DMS114 treated with DMSO at 0.1 percent for 48 hours (cell line): ENCODE measurements around the gene ITIH1.
"Not testable (repeated sequence)": the region's sequence is repeated elsewhere in the genome, so short reads cannot be mapped to it uniquely, and the experiment has no call there.

Experiments
- DNase-seq: peaks from one replicate; lab custom pipeline; 2025; ENCODE audit not compliant: unreplicated experiment; lab: John Stamatoyannopoulos, UW

ITIH1 gene

GRCh38 chr3:52777127-52777958 lies at the start of gene ITIH1:
ITIH1 (plus strand) TSS chr3:52777599; CDS start chr3:52777616, 17 bp downstream.
- DNase-seq: no peak

GRCh38 chr3:52728753-52729152 lies 48.6 kb upstream of the ITIH1 start:
- not testable (repeated sequence) for DNase-seq

GRCh38 chr3:52730681-52731080 lies 46.7 kb upstream of the ITIH1 start:
- no peak for DNase-seq

- DNase-seq: no peak
Measured at GRCh38 chr3:52731590-52731989, 45.8 kb upstream of the ITIH1 start.

GRCh38 chr3:52733256-52733891 lies 44.0 kb upstream of the ITIH1 start:
- DNase-seq: no peak

- DNase-seq: no peak
Measured at GRCh38 chr3:52739730-52740129, 37.7 kb upstream of the ITIH1 start.

GRCh38 chr3:52742418-52743041 lies 34.9 kb upstream of the ITIH1 start:
- DNase-seq: peak; percentile 24

- no peak for DNase-seq
Measured at GRCh38 chr3:52743152-52743551, 34.2 kb upstream of the ITIH1 start.

GRCh38 chr3:52743721-52744120 lies 33.7 kb upstream of the ITIH1 start:
- DNase-seq: no peak

- no peak for DNase-seq
Measured at GRCh38 chr3:52752045-52752660, 25.2 kb upstream of the ITIH1 start.

- DNase-seq: no peak
Measured at GRCh38 chr3:52754373-52754772, 23.0 kb upstream of the ITIH1 start.

- DNase-seq: no peak
Measured at GRCh38 chr3:52756141-52756540, 21.3 kb upstream of the ITIH1 start.

GRCh38 chr3:52763466-52763865 lies 13.9 kb upstream of the ITIH1 start:
- no peak for DNase-seq

GRCh38 chr3:52769786-52770455 lies 7.5 kb upstream of the ITIH1 start:
- DNase-seq: no peak

- DNase-seq: peak; percentile 81
Measured at GRCh38 chr3:52770496-52771333, 6.7 kb upstream of the ITIH1 start, which contains the start of gene NEK4. NEK4 (minus strand) TSS chr3:52770940; CDS start chr3:52770746, 194 bp downstream.

GRCh38 chr3:52771334-52771681 lies 6.1 kb upstream of the ITIH1 start:
- DNase-seq: no peak

GRCh38 chr3:52771702-52772101 lies 5.7 kb upstream of the ITIH1 start:
- DNase-seq: no peak

- no peak for DNase-seq
Measured at GRCh38 chr3:52773361-52774065, 3.9 kb upstream of the ITIH1 start.

- no peak for DNase-seq
Measured at GRCh38 chr3:52774066-52774713, 3.2 kb upstream of the ITIH1 start.
